IPS-20b (cell line): ENCODE data around the gene MGAT4A.

ENCODE experiments used
- H3K27ac ChIP-seq: one replicate; pipeline ENCODE4 v1.5.1; 2013; ENCODE audit warnings: low read length
- H3K27me3 ChIP-seq: 2 replicates; pipeline ENCODE4 v1.6.1; 2013; ENCODE audit warnings: mild to moderate bottlenecking, low read length, inconsistent platforms; ENCODE audit not compliant: insufficient read depth
- H3K36me3 ChIP-seq: 2 replicates; pipeline ENCODE4 v1.6.1; 2013; ENCODE audit warnings: low read depth, mild to moderate bottlenecking, inconsistent platforms, low read length, moderate library complexity; ENCODE audit not compliant: insufficient read depth
- H3K4me1 ChIP-seq: 2 replicates; pipeline ENCODE4 v1.6.1; 2013; ENCODE audit warnings: mild to moderate bottlenecking, control low read depth, inconsistent platforms, low read length, moderate library complexity; ENCODE audit not compliant: insufficient read depth
- H3K4me3 ChIP-seq: 2 replicates; pipeline ENCODE4 v1.5.1; 2013; ENCODE audit warnings: mild to moderate bottlenecking, low read length, inconsistent platforms
- H3K9ac ChIP-seq: 2 replicates; pipeline ENCODE4 v1.6.1; 2013; ENCODE audit warnings: low read depth, mild to moderate bottlenecking, inconsistent platforms, low read length, moderate library complexity
- H3K9me3 ChIP-seq: 2 replicates; pipeline ENCODE4 v1.6.1; 2013; ENCODE audit warnings: mild to moderate bottlenecking, low read depth, low read length, inconsistent platforms; ENCODE audit not compliant: insufficient read depth

MGAT4A gene

DNA sequence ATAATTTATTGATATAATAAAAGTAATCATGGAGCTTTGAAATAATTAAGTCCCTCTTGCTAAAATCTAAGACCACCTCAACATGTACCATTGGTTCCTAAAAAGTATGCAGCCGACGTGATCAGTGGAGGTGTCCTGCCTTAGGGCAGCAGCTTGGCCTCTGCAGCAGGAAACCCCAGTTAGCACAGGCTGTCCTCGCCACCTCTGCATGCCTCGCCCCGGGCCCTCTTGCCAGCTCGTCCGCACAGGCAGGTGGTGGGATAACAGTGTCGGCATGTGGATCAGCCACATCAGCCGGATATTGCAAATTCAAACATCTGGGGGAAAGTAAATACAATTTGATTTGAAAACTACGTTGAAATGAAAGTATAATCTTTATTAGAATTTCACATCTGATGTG is 145.5 kb downstream of the MGAT4A start:
- no peaks in the 10 kb centered on the region for H3K4me1 ChIP-seq
- H3K4me3 ChIP-seq, result no peak overlapping the region
- H3K9ac ChIP-seq, result no peak overlapping the region
- H3K36me3 ChIP-seq, result peaks cover 38% of the 10 kb centered on the region
- H3K27ac ChIP-seq, result no peak overlapping the region
- H3K27me3 ChIP-seq, result no peaks in the 10 kb centered on the region
- H3K9me3 ChIP-seq, result no peaks in the 10 kb centered on the region

DNA sequence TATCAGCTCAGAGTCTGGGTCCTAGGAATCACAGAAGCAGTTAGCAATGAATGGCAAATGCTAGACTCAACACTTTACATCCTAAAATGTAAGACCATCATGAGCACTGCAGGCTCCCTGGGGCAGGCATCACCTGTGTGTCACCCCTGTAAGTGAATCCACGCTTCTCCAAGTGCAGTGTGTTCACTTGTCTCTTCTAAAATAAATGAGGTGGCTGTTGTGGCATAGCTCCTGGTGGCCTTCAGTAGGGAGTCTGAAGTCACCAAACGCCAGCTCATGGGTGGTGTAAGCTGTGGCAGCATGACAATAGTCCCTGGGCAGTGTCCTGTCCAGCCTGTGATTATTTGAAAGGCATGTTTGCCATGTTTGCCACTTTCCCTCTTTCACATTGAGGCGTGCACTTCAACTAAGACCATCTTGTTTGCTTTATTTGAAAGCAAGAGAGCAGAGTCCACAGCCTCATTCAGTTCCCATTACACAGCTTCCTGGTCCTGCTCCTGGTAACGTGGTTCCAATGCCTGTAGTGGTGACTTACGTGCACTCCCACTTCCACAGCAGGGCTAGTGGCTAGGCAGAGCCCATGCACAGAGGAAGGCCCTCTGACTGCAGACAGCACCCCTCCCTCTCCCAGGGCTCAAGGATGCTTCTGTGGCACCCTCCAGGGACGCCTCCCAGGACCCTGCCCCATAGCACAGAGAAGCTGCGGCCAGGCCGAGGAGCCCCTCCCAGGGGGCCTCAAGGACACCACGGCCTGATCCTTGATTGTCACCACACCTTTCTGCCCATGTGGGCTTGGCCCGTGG is 146.9 kb downstream of the MGAT4A start:
- H3K36me3 ChIP-seq, result peaks cover 42% of the 10 kb centered on the region

GRCh38 chr2:98583276-98583675 is 147.7 kb downstream of the MGAT4A start:
- Histone ChIP-seq H3K27me3 (no peaks in the 10 kb centered on the region), H3K4me3 (no peak overlapping the region), H3K4me1 (no peaks in the 10 kb centered on the region), H3K9me3 (no peaks in the 10 kb centered on the region), H3K27ac (no peak overlapping the region), H3K36me3 (peaks cover 43% of the 10 kb centered on the region), H3K9ac (no peak overlapping the region)

More for the DNA sequence above, 146.9 kb downstream of the MGAT4A start:
- H3K4me3 ChIP-seq, result no peak overlapping the region
- H3K27ac ChIP-seq, result no peak overlapping the region
- H3K4me1 ChIP-seq, result no peaks in the 10 kb centered on the region
- H3K27me3 ChIP-seq, result no peaks in the 10 kb centered on the region
- no peak overlapping the region for H3K9ac ChIP-seq
- no peaks in the 10 kb centered on the region for H3K9me3 ChIP-seq

GRCh38 chr2:98582523-98582922 is 148.4 kb downstream of the MGAT4A start:
- no peaks in the 10 kb centered on the region for H3K27me3 ChIP-seq
- peaks cover 48% of the 10 kb centered on the region for H3K36me3 ChIP-seq
- H3K4me1 ChIP-seq, result no peaks in the 10 kb centered on the region
- no peaks in the 10 kb centered on the region for H3K9me3 ChIP-seq
- H3K9ac ChIP-seq, result no peak overlapping the region
- H3K27ac ChIP-seq, result no peak overlapping the region
- H3K4me3 ChIP-seq, result no peak overlapping the region

DNA sequence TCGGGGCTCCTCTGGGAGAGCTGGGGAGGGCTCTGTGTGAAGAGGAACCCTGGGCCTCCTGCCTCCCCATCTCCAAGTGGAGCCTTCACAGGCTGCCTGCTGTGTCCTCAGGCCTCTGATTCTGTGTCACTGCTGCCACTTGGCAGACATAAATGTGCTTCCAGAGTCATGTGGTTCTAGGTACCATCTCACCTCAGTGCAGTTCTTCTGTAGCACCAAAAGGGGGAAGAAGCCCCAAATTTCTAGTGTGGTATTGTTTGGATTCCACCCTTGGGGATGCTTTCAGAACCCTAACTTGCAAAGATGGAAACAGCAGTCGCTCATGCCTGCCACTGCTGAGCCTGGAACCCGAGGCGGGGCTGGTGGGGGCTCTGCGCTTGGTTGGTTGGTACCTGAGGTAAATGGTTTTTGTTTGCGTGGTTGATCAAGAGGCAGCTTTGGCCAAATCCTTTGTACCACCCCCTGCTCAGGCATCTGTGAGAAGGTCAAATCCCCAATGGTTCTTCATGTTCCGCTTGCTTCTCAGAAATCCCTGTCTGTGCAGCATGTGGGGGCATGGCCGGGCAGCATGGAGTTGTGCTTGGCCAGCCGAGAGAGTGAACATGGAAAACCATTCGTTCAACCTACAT is 150.2 kb downstream of the MGAT4A start:
- H3K9ac ChIP-seq, result no peak overlapping the region
- no peaks in the 10 kb centered on the region for H3K4me1 ChIP-seq
- peaks cover 48% of the 10 kb centered on the region for H3K36me3 ChIP-seq
- H3K27ac ChIP-seq, result no peak overlapping the region
- H3K9me3 ChIP-seq, result no peaks in the 10 kb centered on the region
- H3K4me3 ChIP-seq, result no peak overlapping the region
- H3K27me3 ChIP-seq, result no peaks in the 10 kb centered on the region

- H3K27me3 ChIP-seq, result no peaks in the 10 kb centered on the region
Observed at GRCh38 chr2:98579926-98580325, 151.0 kb downstream of the MGAT4A start.

DNA sequence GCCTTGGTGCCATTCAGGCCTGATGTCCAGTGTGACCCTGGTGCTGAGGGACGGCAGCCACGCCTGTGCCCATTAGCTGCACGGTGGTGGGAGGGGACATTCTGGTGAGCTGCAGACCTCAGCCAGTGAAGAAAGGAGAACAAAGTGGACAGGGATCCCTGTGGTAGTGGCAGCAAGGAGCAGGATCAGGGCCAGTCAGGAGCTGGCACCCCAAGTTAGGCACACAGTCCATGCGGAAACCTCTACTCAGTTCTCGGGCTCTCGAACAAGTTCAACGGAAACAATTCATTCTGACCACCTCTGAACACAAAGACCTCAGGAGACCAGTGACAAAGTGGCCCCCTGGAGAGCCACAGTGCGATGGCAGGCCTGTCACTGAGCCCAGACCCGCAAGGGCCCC is 152.7 kb downstream of the MGAT4A start:
- Histone ChIP-seq H3K9me3 (no peaks in the 10 kb centered on the region), H3K4me3 (no peak overlapping the region), H3K27ac (no peak overlapping the region), H3K27me3 (no peaks in the 10 kb centered on the region), H3K9ac (no peak overlapping the region), H3K36me3 (peaks cover 53% of the 10 kb centered on the region), H3K4me1 (no peaks in the 10 kb centered on the region)

More at GRCh38 chr2:98579926-98580325, 151.0 kb downstream of the MGAT4A start:
- Histone ChIP-seq H3K27ac (no peak overlapping the region), H3K36me3 (peaks cover 56% of the 10 kb centered on the region), H3K4me1 (no peaks in the 10 kb centered on the region), H3K9ac (no peak overlapping the region), H3K9me3 (no peaks in the 10 kb centered on the region), H3K4me3 (no peak overlapping the region)

DNA sequence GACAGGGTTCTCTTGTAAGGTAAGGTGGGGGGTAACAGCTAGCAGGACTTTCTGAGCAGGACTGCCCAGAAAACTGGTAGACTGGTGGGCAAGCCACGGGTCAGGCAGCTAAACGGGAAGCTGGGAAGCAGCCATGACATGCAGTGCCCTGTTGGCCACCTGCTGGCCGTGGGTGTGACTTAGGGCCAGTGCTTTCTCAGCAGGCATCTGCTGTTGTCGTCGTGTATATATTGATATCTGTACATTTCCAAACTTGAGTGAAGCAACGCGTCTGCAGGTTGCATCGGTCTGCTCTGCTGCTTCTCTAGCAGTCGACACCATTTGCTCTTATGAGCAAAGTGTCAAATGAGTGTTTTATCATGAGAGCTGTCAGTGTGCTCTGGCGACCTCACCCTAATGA is 153.6 kb downstream of the MGAT4A start:
- H3K9ac ChIP-seq, result no peak overlapping the region
- H3K27me3 ChIP-seq, result no peaks in the 10 kb centered on the region
- no peaks in the 10 kb centered on the region for H3K9me3 ChIP-seq
- peaks cover 55% of the 10 kb centered on the region for H3K36me3 ChIP-seq
- H3K27ac ChIP-seq, result no peak overlapping the region
- no peaks in the 10 kb centered on the region for H3K4me1 ChIP-seq
- no peak overlapping the region for H3K4me3 ChIP-seq

DNA sequence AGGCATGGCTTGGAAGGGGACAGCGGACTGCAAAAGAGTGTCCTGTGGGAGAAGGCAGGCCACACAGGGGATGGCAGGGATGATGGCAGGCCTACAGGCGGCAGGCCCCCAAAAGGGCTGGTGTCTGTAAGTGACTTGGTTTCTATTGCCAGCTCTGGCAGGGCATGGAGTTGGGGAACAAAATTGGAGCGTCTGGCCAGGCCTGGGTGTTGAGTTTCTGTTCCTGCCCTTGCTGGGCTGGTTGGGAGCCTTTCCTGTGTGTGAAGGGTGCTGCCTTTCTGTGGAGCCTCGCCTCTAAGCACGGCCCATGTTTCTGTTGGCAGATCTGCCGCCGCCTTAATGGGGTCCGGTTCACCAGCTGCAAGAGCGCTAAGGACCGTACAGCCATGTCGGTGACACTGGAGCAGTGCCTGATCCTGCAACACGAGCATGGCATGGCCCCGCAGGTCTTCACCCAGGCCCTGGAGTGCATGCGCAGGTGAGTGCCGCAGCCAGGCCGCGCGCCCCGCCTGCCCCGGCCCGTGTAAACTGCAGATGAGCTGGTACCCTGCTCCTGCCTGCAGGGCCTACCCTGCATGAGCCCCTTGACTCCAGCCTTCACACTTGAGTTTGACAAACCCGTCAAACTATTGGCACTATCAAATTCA is 154.1 kb downstream of the MGAT4A start:
- Histone ChIP-seq H3K27me3 (no peaks in the 10 kb centered on the region), H3K4me3 (no peak overlapping the region), H3K27ac (no peak overlapping the region), H3K9ac (no peak overlapping the region), H3K9me3 (no peaks in the 10 kb centered on the region), H3K4me1 (no peaks in the 10 kb centered on the region), H3K36me3 (peaks cover 55% of the 10 kb centered on the region)

- no peaks in the 10 kb centered on the region for H3K4me1 ChIP-seq
- no peak overlapping the region for H3K9ac ChIP-seq
- peaks cover 79% of the 10 kb centered on the region for H3K36me3 ChIP-seq
- H3K9me3 ChIP-seq, result no peaks in the 10 kb centered on the region
- H3K27ac ChIP-seq, result no peak overlapping the region
- H3K27me3 ChIP-seq, result no peaks in the 10 kb centered on the region
- H3K4me3 ChIP-seq, result no peak overlapping the region
Observed at GRCh38 chr2:98573426-98573825, 157.5 kb downstream of the MGAT4A start.

GRCh38 chr2:98572676-98573075 is 158.3 kb downstream of the MGAT4A start:
- no peak overlapping the region for H3K9ac ChIP-seq
- no peaks in the 10 kb centered on the region for H3K27me3 ChIP-seq
- no peaks in the 10 kb centered on the region for H3K4me1 ChIP-seq
- no peaks in the 10 kb centered on the region for H3K9me3 ChIP-seq
- no peak overlapping the region for H3K27ac ChIP-seq
- H3K4me3 ChIP-seq, result no peak overlapping the region
- peaks cover 79% of the 10 kb centered on the region for H3K36me3 ChIP-seq

DNA sequence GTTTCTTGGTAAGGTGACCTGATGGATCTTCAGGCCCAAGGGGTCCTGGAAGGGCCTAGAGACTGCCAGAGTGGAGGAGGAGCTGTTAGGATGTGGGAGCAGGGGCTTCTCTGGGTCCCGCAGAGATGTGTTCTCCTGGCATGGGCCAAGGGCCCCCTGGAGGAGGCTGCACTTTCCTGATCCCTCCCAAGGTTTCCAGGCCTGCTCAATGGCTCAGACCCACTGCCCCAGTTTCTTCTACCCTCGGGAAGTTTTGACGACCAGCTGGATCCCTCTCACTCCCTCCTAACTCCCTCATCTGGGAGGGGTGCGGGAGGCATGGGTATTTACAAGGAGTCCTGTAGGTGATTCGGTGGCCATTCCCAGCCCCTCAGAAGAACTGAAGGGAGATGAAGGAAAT is 158.7 kb downstream of the MGAT4A start:
- no peak overlapping the region for H3K4me3 ChIP-seq
- H3K4me1 ChIP-seq, result no peaks in the 10 kb centered on the region
- H3K9me3 ChIP-seq, result no peaks in the 10 kb centered on the region
- peaks cover 79% of the 10 kb centered on the region for H3K36me3 ChIP-seq
- no peaks in the 10 kb centered on the region for H3K27me3 ChIP-seq
- no peak overlapping the region for H3K9ac ChIP-seq
- H3K27ac ChIP-seq, result no peak overlapping the region
